ENCODE results near the gene SIK2.

DNA sequence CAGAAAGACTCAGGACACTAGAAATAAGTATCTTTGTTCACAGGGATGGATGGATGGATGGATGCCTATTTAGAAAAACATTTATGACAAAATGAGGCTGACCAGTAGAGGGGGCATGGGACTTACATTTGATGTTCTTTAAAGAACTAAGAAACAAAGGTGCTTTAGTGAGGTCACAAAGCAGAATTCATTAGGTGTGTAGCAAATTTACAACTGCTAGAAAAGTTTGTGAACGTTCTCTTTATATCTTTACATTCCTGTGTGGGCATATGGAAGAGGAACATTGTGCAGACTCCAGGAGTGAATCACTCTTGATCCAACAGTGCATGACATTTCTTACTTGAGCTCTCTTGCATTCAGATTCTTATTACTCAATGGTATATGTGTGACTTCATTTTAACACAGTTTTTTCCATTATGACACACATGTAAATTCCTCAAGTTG lies 15.8 kb upstream of the SIK2 start:
- TF ChIP-seq, protein P1, sequence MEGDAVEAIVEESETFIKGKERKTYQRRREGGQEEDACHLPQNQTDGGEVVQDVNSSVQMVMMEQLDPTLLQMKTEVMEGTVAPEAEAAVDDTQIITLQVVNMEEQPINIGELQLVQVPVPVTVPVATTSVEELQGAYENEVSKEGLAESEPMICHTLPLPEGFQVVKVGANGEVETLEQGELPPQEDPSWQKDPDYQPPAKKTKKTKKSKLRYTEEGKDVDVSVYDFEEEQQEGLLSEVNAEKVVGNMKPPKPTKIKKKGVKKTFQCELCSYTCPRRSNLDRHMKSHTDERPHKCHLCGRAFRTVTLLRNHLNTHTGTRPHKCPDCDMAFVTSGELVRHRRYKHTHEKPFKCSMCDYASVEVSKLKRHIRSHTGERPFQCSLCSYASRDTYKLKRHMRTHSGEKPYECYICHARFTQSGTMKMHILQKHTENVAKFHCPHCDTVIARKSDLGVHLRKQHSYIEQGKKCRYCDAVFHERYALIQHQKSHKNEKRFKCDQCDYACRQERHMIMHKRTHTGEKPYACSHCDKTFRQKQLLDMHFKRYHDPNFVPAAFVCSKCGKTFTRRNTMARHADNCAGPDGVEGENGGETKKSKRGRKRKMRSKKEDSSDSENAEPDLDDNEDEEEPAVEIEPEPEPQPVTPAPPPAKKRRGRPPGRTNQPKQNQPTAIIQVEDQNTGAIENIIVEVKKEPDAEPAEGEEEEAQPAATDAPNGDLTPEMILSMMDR (IDR thresholded peaks at IDR 0.05; ENCODE audit: insufficient read depth, low read length): peak; percentile 16
- no peak for TF ChIP-seq GABPA (IDR thresholded peaks at IDR 0.05; ENCODE audit: low read depth)
- TF ChIP-seq POLR2AphosphoS5 (IDR thresholded peaks at IDR 0.05; ENCODE audit: low read depth): no peak
- TF ChIP-seq, protein P2, sequence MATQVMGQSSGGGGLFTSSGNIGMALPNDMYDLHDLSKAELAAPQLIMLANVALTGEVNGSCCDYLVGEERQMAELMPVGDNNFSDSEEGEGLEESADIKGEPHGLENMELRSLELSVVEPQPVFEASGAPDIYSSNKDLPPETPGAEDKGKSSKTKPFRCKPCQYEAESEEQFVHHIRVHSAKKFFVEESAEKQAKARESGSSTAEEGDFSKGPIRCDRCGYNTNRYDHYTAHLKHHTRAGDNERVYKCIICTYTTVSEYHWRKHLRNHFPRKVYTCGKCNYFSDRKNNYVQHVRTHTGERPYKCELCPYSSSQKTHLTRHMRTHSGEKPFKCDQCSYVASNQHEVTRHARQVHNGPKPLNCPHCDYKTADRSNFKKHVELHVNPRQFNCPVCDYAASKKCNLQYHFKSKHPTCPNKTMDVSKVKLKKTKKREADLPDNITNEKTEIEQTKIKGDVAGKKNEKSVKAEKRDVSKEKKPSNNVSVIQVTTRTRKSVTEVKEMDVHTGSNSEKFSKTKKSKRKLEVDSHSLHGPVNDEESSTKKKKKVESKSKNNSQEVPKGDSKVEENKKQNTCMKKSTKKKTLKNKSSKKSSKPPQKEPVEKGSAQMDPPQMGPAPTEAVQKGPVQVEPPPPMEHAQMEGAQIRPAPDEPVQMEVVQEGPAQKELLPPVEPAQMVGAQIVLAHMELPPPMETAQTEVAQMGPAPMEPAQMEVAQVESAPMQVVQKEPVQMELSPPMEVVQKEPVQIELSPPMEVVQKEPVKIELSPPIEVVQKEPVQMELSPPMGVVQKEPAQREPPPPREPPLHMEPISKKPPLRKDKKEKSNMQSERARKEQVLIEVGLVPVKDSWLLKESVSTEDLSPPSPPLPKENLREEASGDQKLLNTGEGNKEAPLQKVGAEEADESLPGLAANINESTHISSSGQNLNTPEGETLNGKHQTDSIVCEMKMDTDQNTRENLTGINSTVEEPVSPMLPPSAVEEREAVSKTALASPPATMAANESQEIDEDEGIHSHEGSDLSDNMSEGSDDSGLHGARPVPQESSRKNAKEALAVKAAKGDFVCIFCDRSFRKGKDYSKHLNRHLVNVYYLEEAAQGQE (IDR thresholded peaks at IDR 0.05; ENCODE audit: insufficient replicate concordance, low read depth): no peak
